AG09319 (cell line): ENCODE data around the gene PCDHB9.
"Not testable (repeated sequence)": the region's sequence is repeated elsewhere in the genome, so short reads cannot be mapped to it uniquely, and the experiment has no call there.

Experiments
- DNase-seq: peaks from one replicate; pipeline ENCODE4 v3.0.0-alpha.2; 2010; ENCODE audit warnings: low read depth; ENCODE audit errors: extremely low read depth
- CTCF ChIP-seq: IDR thresholded peaks from 2 replicates; pipeline ENCODE4 v1.5.1; 2011; ENCODE audit warnings: low read depth, mild to moderate bottlenecking, inconsistent platforms, low read length, moderate library complexity

PCDHB9 gene

DNA sequence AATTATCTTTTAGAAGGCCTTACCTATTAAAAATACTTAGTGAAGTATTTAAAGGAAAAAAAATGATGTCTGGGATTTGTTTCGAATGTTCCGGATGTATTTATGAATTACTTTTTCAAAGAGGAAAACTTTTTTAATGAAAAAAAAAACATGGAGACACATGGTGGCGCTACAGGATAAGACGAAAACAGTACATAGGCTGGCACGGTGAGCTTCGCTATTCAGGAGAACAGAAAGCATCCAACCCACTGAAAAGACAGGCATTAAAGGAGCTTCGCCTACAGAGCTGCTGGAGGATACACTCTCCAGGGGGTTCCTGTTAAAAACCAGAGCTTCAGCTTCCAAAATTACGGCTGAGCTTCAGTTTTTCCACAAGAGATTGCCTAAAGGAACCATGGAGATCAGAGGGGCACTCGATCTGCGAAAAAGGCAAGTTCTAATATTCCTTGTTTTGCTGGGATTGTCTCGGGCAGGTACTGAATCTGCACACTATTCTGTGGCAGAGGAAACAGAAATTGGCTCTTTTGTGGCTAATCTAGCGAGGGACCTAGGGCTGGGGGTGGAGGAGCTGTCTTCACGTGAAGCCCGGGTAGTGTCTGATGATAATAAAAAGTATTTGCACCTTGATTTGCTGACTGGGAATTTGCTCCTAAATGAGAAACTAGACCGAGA is 36.3 kb downstream of the PCDHB9 start, which contains the start of gene PCDHB14:
Gene PCDHB14, plus strand, starts transcription at position 232 of the 672 bp plus-strand sequence. Its CDS starts 163 bp downstream, at position 395.
- no peak for DNase-seq
- no peak for TF ChIP-seq CTCF

- not testable (repeated sequence) for DNase-seq
Observed at GRCh38 chr5:141224844-141225243, 37.9 kb downstream of the PCDHB9 start.

- not testable (repeated sequence) for DNase-seq
Observed at GRCh38 chr5:141225421-141225820, 38.5 kb downstream of the PCDHB9 start.

DNA sequence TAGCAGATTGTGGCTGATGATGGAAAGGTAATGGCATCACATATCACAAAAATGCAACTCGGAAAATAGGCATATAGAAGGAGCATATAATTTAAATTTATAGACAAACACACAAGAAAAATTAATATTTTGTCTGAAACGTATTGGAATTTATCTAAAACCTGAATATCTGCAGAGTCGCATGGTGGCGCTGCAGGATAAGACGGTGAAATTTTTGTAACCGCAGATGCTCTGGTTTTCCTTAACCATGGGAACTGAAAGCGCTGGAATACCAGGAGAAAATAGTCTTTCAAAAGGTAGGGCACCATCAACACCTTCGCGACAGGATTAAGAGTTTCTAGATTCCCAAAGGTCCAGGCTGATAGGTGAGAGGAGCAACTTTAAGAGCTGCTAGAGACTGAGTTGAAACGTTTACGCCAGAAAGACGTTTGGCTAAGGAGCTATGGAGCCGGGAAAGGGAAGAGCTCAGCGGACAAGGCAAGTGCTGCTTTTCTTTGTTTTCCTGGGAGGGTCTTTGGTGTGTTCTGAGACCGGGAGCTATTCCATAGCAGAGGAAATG is 47.2 kb downstream of the PCDHB9 start:
- DNase-seq, result no peak
- TF ChIP-seq CTCF, result peak; percentile 5

DNA sequence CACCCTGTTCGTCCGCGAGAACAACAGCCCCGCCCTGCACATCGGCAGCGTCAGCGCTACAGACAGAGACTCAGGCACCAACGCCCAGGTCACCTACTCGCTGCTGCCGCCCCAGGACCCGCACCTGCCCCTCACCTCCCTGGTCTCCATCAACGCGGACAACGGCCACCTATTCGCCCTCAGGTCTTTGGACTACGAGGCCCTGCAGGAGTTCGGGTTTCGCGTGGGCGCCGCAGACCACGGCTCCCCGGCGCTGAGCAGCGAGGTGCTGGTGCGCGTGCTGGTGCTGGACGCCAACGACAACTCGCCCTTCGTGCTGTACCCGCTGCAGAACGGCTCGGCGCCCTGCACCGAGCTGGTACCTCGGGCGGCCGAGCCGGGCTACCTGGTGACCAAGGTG is 49.0 kb downstream of the PCDHB9 start:
- not testable (repeated sequence) for DNase-seq

- TF ChIP-seq CTCF, result no peak
- DNase-seq, result no peak
Observed at GRCh38 chr5:141236516-141237313, 49.8 kb downstream of the PCDHB9 start.
